Upper lobe of left lung (tissue), 6 donors: ENCODE measurements around the gene B3GAT2. TPM values are rescaled to one million over a fixed set of nuclear protein-coding genes. Genes with fewer than 3 reads are reported as not detected.

Experiments
- ATAC-seq, 2 donors: fragments of 200-7000 bp; cut with Tn5 transposase; one replicate each; pipeline ENCODE4 v1.9.1; 2022; ENCODE audit warnings: mild to moderate bottlenecking in 2 of 2, moderate library complexity in 2 of 2; ENCODE audit not compliant: low FRiP score in 2 of 2
- DNase-seq, 2 donors: peaks; one replicate each; pipeline ENCODE4 v3.0.0-alpha.2; 2019 to 2020
- H3K27ac ChIP-seq, 4 donors: fragments of 200-600 bp; sonication (generic); one replicate each; pipeline ENCODE4 v1.5.1; 2016 to 2019
- H3K27me3 ChIP-seq, 4 donors: fragments of 200-600 bp; sonication (generic); one replicate each; pipeline ENCODE4 v1.5.1; 2017 to 2019
- H3K36me3 ChIP-seq, 4 donors: fragments of 200-600 bp; sonication (generic); one replicate each; pipeline ENCODE4 v1.5.1; 2016 to 2019
- H3K4me1 ChIP-seq, 4 donors: fragments of 200-600 bp; sonication (generic); one replicate each; pipeline ENCODE4 v1.5.1; 2018 to 2019
- H3K4me3 ChIP-seq, 4 donors: fragments of 200-600 bp; sonication (generic); one replicate each; pipeline ENCODE4 v1.5.1; 2017 to 2019; ENCODE audit warnings: mild to moderate bottlenecking in 2 of 4, moderate library complexity in 1 of 4
- H3K9me3 ChIP-seq, 4 donors: fragments of 200-600 bp; sonication (generic); one replicate each; pipeline ENCODE4 v1.5.1; 2018 to 2019
- EP300 ChIP-seq, 4 donors: sonication (generic); formaldehyde crosslinking; IDR thresholded peaks; one replicate each; pipeline ENCODE4 v1.5.1; 2017; ENCODE audit warnings: antibody characterized with exemption in 4 of 4, control low read depth in 2 of 4
- POLR2A ChIP-seq, 4 donors: fragments of 450-650 bp; IDR thresholded peaks; one replicate each; pipeline ENCODE4 v1.5.1; 2016 to 2017; ENCODE audit warnings: antibody characterized with exemption in 4 of 4, mild to moderate bottlenecking in 2 of 4
- POLR2AphosphoS5 ChIP-seq, 2 donors: sonication (generic); formaldehyde crosslinking; IDR thresholded peaks; one replicate each; pipeline ENCODE4 v1.5.1; 2017; ENCODE audit warnings: antibody characterized with exemption in 2 of 2
- WGBS, 2 donors: methylation state at CpG; one replicate each; pipeline ENCODE4 v1.1.5; 2017 to 2018; 5-methylcytosine and 5-hydroxymethylcytosine counted together
- total RNA-seq, 6 donors: library from RNA; depleted of rRNA in 4 of 6; stranded (reverse); fragments of >200 nt in 4 of 6; gene quantifications; one replicate each; pipeline versions ENCODE4 v1.1.0 to v1.2.1, GENCODE V29; 2016 to 2021
- TF ChIP-seq, protein P1 (sequence below), 6 experiments: fragments of 450-650 bp in 4 of 6; fragments of 200-600 bp in 2 of 6; sonication (generic) in 2 of 6; IDR thresholded peaks; one replicate each; pipeline ENCODE4 v1.5.1; 2016 to 2019; ENCODE audit warnings: antibody characterized with exemption in 6 of 6
- donor health status: DM: no; HTN: no; CAD: no; lungs with moderate emphysema.
- donor health status: DM: no; HTN: yes; CAD: no; lungs with severe emphysema.

The B3GAT2 gene
- total RNA-seq, 6 donors from 2014 or later, result 0.06 TPM; not detected in 5

DNA sequence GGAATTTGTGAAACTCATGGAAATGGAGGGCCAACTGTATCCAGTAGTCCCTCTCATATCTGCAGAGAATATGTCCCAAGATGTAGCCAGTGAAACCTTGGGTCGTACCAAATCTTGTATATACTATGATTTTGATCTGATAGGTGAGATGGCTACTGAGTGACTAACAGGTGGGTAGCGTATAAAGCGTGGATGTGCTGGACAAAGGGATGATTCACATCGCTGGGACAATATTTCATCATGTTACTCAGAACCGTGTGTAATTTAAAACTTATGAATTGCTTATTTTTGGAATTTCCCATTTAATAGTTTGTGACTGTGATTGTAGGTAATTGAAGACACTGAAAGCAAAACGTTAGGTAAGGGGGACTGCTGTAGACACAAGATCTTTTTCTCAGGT, 145.1 kb downstream of the B3GAT2 start:
- WGBS, 2 donors, result 90 to 94% methylated on average over 6 of the region's 6 CpGs
- no peak for TF ChIP-seq POLR2A (IDR thresholded peaks at IDR 0.05)
- TF ChIP-seq, protein P1, sequence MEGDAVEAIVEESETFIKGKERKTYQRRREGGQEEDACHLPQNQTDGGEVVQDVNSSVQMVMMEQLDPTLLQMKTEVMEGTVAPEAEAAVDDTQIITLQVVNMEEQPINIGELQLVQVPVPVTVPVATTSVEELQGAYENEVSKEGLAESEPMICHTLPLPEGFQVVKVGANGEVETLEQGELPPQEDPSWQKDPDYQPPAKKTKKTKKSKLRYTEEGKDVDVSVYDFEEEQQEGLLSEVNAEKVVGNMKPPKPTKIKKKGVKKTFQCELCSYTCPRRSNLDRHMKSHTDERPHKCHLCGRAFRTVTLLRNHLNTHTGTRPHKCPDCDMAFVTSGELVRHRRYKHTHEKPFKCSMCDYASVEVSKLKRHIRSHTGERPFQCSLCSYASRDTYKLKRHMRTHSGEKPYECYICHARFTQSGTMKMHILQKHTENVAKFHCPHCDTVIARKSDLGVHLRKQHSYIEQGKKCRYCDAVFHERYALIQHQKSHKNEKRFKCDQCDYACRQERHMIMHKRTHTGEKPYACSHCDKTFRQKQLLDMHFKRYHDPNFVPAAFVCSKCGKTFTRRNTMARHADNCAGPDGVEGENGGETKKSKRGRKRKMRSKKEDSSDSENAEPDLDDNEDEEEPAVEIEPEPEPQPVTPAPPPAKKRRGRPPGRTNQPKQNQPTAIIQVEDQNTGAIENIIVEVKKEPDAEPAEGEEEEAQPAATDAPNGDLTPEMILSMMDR (IDR thresholded peaks at IDR 0.05), result no peak
- no peak for TF ChIP-seq POLR2AphosphoS5 (IDR thresholded peaks at IDR 0.05)
- no peak for TF ChIP-seq EP300 (IDR thresholded peaks at IDR 0.05)
- Histone ChIP-seq H3K27ac (no peak overlapping the region), H3K27me3 (no peaks in the 10 kb centered on the region), H3K36me3 (peaks cover 0 to 1% (median 0%) of the 10 kb centered on the region in 4 donors), H3K4me1 (no peaks in the 10 kb centered on the region), H3K4me3 (no peak overlapping the region), H3K9me3 (no peaks in the 10 kb centered on the region)
- ATAC-seq (no peak), DNase-seq (no peak)
